Vagina (tissue), 2 donors: ENCODE data around the gene SCARB1.

Experiments
- CTCF ChIP-seq, 3 experiments: fragments of 450-650 bp in 2 of 3; fragments of 200-600 bp in 1 of 3; sonication (generic) in 1 of 3; IDR thresholded peaks; one replicate each; pipeline ENCODE4 v1.5.1; 2017 to 2019; ENCODE audit warnings: antibody characterized with exemption in 3 of 3, mild to moderate bottlenecking in 2 of 3, moderate library complexity in 2 of 3
- POLR2A ChIP-seq, 2 donors: fragments of 450-650 bp; IDR thresholded peaks; one replicate each; pipeline ENCODE4 v1.6.1; 2017; ENCODE audit warnings: antibody characterized with exemption in 2 of 2, mild to moderate bottlenecking in 2 of 2, moderate library complexity in 2 of 2

- no peak for TF ChIP-seq CTCF (IDR thresholded peaks at IDR 0.05)
- TF ChIP-seq POLR2A (IDR thresholded peaks at IDR 0.05), result no peak
Observed at GRCh38 chr12:124753228-124753591, 110.5 kb downstream of the SCARB1 start.
